Activated T-cell treated with anti-CD3 and anti-CD28 coated beads, Interleukin-2, amount 50 U/mL, for 48 hours (primary cell): ENCODE results near the gene IGFBP3.

Experiments used
- DNase-seq, 2 experiments: peaks; one replicate each; pipeline ENCODE4 v3.0.0-alpha.2; 2020

Gene IGFBP3

DNA sequence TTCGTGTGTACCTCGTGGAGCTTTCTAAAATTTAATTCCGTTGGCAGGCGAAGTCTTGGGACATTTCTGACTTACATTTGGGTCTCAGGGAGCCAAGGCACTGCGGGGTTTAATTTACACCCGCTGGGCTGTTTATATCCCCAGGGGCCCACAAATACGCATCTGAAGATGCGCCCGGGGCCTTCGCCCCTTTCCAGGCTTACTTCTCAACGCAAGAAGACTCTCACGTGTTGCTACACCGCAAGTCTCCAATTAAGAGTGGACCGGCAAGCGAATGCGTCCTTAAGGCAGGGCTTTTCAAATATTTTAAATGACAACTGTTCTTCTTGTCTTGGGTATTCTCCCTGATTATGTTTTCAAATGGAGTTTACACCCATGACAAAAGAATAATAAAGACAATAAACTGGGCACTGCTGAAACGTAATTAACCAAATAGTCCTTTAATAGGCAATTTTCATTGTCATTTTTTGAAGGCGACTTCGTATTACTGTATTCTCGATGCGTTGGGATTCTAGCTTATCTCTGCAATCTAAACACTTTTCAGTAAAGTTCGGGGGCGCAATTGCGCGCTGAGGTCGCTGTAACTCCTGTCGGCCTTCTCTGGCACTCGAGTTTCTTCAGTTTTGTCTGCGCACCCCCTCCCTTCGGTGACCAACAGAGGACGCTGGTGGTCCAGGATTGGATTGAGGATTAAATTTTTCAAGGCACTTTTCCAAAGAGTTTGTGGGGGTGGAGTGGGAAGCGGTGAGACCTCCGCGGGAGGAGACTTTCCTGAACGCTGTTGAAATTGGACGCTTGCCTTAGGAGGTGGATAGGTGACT, 837 bp upstream of the IGFBP3 start:
- peak; percentile 48 to 51 for DNase-seq

DNA sequence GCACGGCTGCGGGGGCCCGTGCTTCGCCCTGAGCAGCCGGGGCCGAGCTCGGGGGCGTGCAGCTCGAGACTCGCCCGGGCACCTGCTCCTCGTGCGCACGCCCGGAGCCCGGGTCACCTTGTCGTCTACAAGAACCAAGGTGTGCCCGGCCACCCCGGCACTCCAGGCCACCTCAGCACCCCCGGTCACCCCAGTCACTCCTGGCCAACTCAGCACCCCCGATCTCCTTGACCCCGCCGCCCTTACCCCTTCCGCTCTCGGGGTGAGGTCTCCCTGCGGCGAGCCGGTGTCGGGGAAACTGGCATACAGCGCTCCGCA, 268 bp upstream of the IGFBP3 start:
- no peak for DNase-seq

DNA sequence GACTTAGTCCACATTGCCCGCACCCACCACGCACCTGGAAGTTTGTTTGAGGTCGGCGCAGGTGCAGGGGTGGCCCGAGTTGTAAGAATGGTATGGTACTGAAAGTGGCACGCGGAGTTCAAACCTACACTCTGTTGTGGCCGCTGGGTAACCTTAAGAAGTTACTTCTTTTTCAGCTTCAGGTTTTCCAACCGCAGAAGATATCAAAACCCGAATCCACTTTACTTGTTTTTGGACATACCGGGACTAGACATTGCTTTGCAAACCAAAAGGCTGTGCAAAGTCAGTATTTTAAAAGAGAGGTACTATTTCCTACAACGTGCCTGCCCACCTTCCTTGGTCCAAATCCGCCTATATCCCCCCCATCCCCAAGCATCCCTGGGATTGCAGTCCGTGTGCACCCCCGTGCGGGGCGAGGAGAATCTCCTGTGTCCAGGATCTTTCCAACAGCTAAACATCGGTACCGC, 1.0 kb downstream of the IGFBP3 start:
- DNase-seq: no peak

DNA sequence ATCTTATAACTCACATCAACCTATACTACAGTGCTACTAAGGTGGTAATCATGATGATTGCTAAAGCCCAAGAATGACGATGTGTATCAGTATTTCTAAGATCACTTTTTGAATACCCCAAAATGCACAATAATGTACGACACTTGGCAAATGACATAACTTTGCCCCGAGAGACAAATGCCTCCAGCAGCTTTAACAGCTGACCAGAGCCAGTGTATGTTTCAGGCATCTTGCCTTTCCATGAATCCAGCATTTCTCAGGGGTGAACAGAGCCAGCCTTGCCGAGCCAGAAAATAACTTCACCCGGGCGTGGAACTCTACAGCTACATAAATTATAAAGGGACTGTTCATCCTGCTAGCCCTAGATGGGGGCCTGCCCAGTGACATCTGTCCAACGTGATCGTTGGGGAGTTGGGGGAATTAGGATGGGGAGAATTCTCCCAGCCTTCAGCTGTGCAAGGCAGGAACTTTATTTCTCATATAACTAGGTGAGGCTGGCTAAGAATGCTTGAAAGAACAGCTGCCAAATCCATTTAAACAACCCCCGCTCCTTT, 1.8 kb downstream of the IGFBP3 start:
- no peak for DNase-seq

DNA sequence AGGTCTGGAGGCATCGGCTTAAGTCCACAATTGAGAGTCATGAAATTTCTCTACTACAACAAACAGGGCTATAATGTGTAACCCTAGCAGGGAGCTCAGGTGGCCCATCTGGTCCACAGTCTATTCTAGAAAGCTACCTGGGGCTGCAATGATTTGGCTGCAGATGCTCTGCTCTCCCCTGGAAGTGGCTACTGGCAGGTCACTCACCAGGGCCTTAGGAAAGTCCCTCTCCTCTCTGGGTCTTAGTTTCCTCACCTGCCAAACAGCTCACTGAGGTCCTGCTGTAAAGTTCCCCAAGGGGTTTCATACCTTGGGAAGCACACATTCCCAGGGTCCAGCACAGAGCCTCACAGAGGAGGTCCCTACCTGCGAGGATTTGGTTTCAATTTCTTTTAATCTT, 2.5 kb downstream of the IGFBP3 start:
- DNase-seq: no peak

DNA sequence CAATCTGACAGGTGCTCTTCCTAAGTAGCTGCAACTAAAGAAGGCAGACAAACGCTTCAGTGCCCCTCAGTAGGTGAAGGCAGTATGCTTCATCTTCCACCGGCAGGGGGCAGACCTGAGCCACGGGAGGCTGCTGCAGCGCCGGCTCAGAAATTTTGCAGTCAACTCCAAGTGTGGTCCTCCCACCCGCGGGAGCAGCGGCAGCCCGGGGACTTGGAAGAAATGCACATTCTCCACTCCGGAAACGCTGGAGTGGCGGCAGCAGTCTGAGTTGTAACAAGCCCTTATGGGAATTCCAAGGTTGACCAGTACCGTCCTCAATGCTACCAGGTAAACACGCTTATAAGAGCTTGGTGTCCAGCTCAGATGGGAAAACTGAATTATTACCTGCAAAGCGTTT, 3.4 kb downstream of the IGFBP3 start:
- peak; percentile 85 for DNase-seq

DNA sequence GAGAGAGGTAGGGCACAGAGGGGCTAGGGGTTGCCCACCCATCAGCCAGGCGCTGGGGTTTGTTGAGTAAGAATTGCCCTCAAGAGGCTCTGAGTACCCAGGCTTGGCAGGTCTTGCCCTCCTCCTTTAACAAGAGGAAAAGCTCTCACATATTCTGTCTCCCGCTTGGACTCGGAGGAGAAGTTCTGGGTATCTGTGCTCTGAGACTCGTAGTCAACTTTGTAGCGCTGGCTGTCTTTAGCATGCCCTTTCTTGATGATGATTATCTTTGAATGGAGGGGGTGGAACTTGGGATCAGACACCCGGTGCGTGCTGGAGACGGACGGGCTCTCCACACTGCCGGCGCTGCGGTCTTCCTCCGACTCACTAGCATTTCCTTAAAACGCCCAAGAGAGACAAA, 4.0 kb downstream of the IGFBP3 start:
- no peak for DNase-seq

DNA sequence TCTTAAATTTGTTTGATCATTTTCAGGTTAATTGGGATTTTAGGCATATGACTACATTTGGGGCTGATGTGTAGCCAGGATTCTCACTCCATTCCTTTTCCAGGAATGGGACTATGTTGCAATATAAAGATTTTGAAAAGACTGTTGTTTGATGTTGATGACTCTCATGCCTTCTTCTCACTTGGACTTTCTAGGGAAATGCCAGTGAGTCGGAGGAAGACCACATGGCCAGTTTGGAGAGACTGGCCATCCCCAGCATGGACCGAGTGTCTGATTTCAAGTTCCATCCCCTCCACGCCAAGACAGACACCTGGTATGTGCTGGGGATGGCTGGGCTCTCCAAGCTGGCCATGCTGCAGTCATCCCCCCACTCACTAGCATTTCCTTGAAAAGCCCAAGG, 5.5 kb downstream of the IGFBP3 start:
- no peak for DNase-seq

DNA sequence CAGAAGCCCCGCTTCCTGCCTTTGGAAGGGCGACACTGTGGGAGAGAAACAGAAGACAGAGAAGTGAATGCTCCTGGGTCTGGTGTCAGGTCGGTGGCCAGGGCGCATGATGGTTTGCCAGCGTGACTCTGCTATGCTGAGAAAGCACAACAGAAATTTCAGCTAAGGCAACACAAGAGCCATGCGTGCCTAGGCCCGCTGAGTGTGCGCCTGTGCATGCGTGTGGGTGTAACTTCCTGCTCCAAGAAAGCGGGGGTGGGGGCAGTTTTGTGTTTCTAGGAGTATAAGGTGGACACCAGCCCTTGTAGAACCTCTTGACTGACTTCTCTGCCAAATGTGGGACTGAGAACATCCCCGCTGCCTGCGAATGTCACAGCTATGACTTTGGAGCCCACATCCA, 6.2 kb downstream of the IGFBP3 start:
- DNase-seq: no peak

DNA sequence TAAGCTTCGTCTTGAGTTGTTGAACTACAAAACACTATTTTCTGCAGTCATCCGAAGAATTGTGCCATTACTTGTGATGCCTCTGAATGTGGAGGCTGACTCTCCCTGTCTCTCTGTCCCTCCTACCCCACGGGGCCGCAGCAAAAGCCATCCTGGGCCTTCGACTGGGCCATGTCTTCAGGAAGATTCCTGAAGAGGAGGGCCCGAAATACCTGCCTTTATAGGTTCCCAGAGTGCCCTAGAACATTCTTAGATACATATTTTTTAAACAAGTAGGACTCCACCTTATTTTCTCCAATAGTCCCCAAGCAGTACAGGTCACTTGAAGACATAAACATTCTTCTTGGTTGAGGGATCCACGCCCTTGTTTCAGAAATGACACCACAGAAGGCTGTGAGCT, 8.1 kb downstream of the IGFBP3 start:
- no peak for DNase-seq

DNA sequence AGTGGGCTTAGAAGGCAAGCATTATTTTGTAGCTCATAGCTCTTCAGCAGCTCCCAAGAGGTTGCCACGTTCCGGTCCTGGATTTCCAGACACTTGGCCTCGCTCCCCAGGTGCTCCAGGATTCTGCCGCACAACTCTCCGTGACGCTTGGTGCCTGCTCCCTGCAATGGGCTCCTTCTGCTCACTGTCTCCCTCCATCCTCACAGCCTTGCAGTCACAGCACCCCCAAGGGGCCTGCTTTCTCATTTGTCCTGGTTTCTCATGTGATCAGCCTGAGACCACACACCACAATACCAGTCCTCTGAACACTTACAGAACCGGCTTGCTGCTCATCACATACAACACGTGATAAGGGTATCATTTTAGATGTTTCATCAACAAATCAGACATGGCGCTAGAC, 9.8 kb downstream of the IGFBP3 start:
- no peak for DNase-seq

DNA sequence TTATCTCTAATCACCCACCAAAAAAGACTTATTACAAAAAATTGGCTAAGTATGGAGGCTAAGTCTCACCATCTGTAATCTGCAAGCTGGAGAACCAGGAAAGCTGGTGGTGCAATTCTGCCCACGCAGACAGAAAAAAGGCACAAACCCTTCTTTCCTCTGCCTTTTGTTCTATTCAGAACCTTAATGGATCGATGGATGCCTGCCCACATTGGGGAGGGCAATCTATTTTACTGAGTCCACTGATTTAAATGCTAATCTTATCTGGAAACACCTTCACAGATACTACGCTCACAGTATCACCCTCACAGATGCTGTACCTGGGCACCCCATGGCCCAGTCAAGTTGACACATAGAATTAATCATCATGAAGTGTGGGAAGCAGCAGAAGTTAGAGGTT, 10.2 kb downstream of the IGFBP3 start:
- DNase-seq: no peak

DNA sequence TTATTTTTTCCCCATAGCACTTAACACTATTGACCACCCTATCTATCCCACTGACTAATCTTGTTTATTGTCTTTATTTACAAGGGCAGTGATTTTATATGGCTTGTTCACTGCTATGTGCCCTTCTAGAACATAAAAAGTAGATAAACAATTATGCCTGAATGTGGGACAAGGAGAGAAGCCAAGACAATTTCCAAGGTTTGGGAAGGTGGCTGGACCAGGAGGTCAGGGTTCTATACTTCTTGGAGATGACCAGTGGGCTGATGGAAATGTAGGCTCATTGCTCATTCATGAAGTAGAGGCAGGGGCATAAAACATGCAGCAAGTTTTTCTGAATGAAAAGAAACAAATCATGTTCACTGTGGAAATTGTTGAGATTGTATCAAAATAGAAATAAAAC, 11.5 kb downstream of the IGFBP3 start:
- no peak for DNase-seq

DNA sequence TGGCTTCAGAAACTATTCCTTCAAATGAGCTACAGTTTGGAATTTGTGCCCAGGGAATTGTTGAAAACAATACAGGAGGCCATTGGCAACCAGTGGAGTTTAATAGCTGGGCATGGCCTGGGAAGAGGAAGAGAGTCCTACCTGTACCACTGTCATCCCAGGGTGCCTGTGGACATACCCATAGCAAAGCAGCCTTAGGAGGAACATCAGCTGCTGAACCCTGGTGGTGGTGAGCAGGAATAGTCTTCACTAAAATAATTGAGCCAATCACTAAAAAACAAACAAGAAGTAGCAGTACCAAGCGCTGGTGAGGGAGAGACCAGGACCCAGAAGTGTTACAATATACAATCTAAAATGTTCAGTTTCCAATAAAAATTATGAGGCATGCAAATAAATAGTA, 18.3 kb downstream of the IGFBP3 start:
- no peak for DNase-seq

DNA sequence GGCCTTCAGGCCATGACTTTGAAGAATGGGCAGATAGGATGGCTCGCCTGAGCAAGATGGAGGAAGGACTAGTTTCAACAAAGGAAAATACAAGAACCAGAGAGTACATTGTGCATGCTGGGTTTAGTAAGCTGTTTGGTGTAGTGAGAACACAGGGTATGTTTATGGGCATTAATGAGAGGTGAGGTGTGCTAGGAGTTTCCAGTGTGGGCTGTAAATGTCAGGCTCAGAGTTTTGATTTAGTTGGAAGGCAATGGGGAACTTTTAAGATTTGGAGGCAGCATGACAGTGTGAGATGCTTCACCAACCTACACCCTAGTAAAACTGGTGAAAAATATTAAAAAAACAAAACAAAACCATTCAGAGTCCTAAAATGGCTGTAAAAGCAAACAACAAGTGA, 19.5 kb downstream of the IGFBP3 start:
- no peak for DNase-seq

DNA sequence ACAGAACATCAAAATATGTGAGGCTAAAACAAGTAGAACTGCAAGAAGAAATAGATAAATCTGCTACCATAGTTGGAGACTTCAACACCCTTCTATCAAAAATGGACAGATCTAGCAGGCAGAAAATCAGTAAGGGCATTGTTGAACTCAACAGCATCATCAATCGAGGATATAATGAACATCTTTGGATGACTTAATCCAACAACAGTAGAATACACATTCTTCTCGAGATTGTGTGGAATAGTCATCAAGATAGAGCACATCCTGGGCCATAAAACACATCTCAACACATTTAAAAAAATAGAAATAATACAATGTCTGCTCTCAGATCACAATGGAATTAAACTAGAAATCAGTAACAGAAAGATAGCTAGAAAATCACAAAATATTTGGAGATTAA, 22.9 kb downstream of the IGFBP3 start:
- no peak for DNase-seq

DNA sequence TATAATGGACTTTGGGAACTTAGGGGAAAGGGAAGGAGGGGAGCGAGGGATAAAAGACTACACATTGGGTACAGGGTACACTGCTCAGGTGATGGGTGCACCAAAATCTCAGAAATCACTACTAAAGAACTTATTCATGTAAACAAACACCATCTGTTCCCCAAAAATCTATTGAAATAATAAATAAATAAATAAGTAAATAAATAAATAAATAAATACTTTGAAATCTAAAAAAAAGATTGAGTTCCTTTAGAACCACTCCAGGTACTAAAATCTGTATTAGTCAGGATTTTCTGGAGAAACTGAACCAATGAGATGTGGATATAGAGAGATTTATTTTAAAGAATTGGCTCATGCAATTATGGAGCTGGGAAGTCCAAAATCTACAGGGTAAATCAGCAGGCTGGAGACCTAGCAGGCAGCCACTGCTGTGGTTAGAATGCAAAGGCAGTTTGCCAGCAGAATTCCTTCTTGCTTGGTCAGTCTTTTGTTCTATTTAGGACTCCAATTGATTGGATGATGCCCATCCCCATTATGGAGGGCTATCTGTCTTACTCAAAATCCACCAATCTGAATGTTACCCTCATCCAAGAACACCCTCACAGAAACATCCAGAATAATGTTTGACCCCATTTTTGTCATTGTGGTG, 23.9 kb downstream of the IGFBP3 start:
- DNase-seq: no peak

DNA sequence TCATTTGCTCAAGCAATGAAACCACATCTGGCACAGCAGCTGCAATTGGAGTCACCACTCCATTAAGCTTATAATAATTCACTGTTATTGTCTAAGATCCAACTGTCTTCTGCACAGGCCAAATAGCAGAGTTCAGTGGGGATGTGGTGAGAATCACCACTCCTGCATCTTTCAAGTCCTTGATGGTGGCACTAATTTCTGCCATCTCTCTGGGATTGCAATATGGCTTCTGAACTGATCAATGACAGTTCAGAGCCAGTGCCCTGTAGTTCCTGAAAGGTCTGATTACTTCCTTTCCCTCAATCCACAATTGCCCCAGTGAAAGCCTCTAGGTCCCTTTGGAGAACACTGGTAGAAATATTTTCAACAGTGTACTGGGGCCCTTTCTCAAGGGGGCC, 26.4 kb downstream of the IGFBP3 start:
- no peak for DNase-seq

DNA sequence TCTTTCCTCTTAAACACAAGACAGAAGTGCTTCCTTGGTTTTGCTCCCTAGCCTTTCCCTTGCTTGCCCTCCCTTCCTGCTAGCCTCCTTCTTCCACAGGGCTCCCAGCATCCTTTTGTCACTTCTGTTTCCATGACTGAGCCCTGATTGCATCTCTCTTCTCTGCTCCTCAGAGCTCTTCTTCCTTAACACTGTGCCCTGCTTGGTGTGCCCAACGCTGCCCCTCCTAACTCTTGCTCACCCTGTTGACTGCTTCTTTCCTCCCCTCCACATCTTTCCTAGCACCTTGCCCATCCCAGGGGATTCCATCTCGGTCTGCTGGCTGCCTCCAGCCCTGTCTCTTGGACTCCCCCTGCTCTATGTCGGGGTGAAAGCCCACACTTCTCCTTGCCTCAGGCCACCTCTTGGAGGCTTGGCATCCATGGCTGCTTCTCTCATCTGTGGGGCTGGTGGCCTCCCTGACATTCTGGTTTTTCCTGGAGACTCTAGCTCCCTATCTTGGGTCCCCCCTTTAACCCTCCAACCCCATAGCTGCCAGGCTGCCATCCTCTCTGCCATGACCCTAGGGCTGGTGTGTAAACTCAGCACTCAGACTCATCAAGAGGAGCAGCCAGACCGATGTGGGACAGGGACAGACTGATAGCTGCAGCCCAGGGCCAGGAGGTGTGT, 26.9 kb downstream of the IGFBP3 start:
- no peak for DNase-seq

DNA sequence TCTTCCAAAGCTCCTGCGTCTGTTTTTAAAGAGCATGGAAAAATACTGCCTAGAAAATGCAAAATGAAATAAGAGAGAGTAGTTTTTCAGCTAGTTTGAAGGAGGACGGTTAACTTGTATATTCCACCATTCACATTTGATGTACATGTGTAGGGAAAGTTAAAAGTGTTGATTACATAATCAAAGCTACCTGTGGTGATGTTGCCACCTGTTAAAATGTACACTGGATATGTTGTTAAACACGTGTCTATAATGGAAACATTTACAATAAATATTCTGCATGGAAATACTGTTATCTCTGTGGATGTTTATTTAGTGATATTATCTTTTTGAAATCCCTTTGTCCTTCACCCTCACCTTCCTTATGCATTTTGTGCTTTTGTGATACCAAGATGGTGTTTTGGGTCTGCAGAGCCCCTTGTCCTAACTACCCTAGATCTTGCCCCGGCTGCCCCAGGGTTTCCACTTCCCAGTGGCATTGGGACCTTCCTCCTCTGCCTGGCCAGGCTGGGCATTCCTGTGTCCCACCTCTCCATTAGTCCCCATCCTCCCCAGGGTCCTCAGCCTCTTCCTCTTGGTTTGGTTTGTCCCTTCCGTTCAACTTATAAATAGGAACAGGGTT, 27.6 kb downstream of the IGFBP3 start:
- no peak for DNase-seq

DNA sequence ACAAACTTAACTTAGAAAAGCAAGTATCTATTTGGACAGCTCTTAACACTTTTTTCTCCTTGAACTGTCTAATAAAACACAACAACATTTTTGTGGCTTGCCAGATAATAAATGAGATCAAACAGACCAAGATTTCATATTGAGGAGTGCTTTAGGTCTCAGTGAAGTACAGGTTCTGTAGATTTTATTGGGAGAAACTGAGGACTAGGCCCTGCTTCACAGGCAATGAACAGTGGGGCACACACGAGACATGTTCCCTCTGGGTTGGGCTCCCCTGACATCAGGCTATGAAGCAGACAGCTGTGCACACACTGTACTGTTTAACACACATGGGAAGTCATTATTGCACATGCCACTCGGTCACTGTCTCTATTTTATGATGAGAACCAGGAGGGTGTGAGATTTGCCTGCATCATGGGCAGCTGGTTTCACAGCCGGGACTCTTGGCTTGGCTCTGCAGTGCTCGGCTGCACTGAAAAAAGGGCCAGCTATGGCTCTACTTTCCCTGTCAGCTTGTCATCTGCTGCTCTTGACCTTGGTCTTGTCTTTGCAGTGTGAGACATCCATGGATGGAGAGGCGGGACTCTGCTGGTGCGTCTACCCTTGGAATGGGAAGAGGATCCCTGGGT, 28.6 kb downstream of the IGFBP3 start:
- no peak for DNase-seq

DNA sequence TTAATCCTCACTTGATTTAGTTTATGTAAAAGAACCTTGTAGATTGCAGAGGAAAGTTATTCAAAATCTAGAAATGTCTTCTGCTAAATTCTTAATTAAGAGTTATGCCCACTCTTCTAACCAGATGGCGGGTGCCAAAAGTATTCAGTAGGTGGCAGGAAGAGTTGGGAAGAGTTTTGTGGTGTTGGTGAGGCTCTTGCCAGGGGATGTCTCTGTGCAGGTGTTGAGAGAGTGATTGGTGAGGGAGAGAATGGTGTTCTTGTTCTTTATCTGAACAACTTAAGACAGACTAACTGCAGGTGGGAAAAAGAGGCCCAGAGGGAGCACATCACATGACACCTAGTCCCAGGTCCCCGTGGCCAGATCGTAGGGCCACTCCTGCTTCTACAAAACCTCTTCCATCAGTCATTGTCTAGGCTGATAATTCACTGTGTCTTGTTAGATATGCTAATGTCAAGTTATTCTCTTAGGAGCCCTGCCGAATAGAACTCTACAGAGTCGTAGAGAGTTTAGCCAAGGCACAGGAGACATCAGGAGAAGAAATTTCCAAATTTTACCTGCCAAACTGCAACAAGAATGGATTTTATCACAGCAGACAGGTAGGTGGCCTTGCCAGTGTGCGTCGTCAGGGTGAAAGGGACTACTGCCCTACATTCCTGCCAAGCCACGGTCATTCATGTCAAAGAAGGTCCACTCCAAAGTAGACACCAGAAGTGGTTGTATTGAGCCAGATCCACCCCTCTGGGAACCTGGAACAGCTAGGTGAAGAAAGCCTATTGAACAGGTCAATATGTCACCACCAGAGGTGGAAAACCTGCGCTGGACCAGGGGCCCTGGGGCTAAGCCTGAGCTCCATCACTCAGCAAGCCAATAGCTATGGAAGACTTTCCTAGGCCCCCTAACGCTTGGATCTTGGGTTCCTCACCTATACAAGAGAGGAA, 29.3 kb downstream of the IGFBP3 start:
- no peak for DNase-seq
